ENCODE measurements around the gene GALNT2.

The GALNT2 gene

DNA sequence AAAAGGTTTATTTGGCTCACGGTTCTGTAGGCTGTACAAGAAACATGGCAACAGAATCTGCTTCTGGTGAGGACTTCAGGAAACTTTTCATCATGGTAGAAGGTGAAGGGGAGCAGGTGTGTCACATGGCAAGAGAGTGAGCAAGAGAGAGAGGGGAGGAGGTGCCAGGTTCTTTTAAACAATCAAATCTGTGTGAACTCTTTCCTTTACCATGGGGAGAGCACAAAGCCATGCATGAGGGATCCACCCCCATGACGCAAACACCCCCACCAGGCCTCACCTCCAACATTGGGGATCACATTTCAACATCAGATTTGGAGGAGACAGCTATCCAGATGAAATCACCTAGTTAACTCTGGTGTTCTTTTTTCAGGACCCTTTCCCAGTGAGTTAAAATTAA is 103.6 kb downstream of the GALNT2 start:
- DNase-seq: no peak

DNA sequence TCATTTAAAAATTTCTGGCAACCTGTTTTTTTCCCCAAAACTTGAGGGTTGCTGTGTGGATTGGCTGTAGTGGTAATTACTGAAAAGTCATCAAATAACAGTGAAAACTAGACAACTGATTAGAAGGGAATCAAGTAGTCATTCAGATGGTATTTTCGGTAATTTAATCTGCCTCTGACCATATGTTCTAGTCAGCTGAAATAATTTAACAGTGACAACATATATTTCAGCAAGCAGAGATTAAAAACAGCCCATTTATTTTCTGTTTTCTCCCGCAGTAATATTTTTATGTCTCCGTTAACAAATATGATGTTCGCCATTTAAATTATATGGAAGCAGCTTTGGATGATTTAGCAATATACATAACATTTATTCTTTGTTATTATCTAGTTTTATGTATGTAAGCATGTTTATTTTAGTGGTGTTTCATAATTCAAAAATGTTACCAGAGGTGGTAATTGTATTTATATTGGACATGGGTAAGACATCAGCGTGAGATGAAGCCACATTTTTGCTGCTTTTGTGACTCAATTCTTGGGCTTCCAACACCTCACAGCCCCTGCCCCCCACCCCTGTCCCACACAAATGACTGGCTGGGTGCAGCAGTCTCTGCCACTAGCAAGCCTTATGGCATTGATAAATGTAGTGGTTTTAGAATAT is 104.4 kb downstream of the GALNT2 start:
- no peak for DNase-seq

DNA sequence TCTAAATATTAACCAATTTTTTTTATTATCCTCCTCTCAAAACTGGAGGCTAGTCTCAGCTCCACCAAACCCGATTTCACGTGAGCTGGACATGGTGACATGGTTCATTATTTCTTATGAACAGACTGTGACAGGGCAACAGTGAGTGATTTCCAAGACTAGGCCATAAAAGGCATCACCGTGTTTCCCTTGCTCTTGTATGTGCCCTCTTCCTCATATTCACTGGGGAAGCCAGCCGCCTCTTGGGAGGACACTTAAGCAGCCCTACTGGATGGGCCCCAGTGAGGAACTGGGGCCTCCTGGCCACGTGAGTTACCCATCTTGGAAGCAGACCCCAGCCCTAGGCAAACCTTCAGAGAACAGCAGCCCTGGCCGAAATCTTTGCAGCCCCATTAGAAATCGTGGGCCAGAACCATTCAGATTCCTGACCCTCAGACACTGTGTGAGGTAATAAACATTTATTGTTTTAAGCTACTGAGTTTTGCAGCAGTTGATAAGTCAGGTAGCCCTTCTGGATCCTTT is 105.0 kb downstream of the GALNT2 start:
- no peak for DNase-seq

DNA sequence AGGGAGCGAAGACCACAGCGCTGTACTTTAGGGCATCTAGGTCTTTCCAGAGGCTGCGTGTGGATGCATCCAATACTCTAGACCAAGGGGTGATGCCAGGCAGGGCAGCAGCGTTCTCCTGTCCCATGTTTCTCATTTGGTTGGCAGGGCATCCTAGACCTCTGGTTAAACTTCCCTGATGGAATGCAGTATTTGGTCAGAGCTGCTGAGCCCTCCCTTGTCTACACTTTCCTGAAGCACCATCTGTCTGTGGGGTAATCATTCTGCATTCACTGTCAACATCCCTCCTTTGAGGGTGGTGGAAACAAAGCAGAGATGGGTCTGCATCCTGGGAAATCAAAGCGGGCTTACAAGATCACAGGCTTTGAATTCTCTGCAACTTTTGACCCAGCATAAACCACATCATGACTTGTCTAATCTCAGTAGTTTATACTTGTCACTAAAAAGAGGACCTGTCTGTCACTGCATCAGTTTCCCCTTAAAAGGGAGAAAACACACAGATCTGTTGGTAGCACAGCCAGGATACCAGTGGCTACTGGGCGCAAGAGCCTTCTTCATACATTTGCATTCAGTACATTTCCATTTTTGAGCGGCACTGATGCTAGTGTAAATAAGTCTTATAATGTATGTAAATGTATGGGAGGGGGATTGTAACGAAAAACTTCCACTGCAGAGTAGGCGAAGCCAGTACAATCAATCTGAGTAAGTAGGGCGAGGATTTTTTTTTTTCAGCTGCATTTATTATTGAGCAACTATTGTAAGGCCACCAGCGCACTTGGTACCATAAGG is 106.3 kb downstream of the GALNT2 start:
- no peak for DNase-seq

DNA sequence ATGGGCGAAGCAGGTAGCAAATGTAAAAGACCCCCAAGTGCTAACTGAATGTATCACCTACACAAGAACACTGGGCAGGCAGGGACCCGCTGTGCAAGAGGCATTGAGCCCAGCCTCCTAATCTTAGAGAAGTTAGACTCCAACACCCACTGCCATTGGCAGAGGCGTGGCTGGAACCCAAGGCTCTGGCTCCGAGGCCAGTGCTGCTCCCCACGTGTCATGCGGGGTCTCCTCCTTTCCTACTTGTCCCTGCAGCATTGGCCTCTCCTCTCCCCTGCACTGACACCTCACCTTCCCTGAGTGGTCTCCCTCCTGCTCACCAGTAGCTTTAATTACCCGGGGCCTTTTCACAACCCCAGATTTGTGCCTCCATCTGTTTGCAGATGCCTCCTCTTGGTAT is 107.0 kb downstream of the GALNT2 start:
- DNase-seq: no peak

DNA sequence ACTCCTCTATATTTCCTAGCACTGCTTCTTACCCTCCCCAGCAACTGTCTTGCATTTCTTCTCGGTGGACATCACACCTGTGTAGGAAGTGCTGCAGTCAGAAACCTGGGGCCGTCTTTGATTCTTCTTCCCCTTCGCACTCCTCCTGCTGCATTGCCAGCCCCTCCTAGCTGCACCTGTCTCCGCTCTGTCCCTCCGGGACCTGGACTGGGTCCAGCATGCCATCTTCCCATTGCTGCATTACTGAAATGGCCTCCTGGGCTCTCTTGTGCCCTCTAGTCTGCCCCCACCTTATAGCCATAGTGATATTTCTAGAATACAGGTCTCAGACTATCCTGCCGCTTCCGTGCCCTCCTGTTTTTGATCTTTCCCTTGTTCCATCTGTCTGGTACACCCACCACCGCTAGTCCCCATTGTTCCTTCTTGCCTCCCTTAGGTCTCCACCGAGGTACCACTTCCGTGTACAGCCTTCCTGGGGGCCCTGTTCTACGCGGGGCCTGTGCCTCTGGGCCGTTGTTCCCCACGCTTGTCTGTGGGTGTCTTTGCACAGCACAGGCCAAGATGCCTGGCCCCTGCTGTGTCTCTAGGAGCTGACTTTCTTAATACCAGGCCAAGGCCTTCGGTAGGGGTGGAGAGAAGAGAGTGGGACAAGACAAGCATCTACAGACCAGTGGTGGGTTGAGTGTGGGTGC is 107.6 kb downstream of the GALNT2 start:
- no peak for DNase-seq

DNA sequence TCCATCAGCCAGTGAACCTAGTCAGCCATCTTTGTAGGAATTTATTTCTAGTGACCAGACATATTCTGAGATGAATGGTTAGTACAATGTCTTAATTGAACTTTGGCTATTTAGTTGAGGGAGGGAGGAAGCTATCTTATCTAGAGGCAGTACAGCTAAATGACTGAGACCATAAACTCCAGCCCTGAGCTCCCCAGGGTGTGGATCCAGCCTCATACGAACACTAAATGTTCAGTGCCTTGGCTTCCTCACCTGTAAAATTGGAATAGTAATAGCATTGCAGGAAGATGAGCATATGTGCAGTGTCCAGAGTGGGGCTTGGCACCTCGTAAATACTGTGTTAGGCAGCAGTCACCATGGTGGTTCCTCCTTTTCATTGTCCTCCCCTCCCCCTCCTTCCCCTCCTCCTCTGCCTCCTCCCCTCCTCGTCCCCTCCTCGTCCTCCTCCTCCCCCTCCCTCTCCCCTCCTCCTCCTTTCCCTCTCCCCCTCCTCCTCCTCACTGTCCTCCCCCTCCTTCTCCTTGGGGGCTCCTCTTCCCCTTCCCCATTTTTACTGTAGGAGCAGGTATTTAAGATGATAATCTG is 108.2 kb downstream of the GALNT2 start:
- no peak for DNase-seq

DNA sequence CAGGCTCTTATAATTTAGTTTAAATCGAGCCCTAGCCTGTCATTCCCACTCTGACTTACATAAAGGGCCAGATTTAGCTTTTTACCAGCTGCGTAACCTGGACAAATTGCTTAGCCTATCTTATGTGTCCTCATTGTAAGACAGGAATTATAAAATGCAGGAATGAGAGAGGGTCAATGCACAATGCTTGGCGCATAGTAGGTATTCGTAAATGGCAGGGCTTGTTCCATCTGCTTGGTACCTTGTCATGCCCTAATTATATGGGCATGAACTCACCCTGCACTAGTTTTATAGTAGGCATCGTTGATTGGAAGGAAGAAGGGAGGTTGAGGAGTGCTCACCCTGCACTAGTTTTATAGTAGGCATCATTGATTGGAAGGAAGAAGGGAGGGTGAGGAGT is 108.8 kb downstream of the GALNT2 start:
- DNase-seq: no peak

DNA sequence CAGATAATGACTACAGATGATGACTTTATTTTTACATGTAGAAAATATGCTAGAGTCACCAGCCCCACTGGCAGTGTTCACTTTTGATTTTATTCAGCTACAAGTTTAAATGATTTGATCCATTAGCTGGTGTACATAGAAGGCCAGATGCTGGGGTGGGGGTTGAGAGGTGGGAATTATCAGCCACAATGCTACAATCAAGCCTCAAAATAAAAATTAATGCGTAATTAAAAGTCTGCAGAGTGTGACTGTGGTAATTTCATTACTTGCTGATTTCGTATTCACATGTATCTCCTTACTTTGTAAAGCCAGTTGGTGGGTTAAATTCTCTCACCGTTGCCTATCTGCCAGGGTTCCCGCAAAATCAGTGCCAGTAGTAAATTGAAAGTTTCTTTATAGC is 109.3 kb downstream of the GALNT2 start:
- DNase-seq: no peak

DNA sequence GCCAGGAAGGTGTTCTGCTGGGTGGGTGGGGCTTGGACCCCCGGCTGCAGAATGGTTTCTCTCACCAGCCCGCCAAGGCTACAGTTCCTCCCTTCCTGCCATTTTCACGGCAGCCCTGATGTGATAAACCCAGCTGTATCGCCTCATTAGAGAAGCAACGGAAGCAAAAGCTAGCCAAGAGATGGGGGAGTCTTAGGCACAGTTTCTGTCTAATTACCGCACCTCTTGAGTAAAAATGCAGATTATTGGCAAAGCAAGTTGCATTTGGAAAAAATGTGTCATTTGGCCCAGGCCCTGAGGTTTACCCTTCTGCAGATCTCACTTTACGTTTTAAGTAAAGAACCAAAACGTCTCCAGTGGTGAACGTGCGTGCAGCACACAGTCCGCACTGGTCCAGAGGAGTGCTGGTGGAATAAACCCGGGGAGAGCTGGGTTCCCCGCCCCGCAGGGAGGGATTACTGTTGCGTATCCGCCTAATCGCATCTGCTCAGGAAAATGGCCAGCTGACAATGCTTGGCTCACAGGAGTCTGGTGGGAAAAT is 109.9 kb downstream of the GALNT2 start:
- DNase-seq: no peak

DNA sequence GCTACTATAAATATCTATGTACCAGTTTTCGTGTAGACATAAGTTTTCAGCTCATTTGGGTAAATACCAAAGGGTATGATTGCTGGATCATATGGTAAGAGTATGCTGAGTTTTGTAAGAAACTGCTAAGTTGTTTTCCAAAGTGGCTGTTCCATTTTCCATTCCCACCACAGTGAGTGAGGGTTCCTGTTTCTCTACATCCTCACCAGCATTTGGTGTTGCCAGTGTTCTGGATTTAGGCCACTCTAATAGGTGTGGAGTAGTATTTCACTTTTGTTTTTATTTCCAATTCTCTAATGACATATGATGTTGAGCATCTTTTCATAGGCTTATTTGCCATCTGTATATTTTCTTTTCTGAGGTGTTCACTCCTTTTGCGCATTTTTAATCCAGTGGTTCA is 112.2 kb downstream of the GALNT2 start:
- no peak for DNase-seq

DNA sequence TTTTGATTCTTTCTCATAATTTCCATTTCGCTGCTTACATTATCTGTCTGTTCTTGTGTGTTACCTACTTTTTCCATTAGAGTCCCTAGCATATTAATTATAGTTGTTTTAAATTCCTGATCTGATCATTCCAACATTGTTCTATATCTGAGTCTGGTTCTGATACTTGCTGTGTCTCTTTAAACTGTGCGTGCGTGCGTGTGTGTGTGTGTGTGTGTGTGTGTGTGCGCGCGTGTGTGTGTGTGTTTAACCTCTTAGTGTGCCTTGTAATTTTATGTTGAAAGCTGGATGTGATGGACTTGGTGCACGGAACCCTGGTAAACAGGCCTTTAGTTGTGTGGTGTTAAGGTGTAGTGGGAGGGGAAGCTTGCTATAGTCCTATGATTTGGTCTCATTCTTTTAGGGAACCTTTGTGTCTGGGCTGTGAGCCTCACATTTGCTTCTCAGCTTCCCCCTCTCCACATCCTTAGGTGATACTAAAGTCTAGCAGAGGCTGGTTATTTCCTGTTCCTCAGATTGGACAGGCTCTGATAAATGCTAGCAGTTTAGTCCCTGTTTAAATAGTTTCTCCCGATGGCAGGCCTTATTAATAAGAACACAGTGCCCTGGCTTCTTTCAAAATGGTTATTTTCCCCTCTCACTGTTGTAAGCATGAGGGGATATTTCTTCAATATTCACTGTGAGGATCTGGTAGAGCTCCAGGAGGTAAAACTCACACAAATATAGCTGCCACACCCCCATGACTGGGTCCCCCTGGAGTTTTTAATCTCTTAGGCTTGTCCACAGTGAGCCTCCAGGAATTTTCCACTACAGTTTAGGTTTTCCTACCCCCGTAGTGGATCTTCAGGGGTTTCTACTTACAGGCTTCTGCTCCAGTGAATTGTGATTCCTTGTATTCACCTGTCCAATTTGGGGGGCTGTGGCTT is 118.3 kb downstream of the GALNT2 start:
- no peak for DNase-seq

DNA sequence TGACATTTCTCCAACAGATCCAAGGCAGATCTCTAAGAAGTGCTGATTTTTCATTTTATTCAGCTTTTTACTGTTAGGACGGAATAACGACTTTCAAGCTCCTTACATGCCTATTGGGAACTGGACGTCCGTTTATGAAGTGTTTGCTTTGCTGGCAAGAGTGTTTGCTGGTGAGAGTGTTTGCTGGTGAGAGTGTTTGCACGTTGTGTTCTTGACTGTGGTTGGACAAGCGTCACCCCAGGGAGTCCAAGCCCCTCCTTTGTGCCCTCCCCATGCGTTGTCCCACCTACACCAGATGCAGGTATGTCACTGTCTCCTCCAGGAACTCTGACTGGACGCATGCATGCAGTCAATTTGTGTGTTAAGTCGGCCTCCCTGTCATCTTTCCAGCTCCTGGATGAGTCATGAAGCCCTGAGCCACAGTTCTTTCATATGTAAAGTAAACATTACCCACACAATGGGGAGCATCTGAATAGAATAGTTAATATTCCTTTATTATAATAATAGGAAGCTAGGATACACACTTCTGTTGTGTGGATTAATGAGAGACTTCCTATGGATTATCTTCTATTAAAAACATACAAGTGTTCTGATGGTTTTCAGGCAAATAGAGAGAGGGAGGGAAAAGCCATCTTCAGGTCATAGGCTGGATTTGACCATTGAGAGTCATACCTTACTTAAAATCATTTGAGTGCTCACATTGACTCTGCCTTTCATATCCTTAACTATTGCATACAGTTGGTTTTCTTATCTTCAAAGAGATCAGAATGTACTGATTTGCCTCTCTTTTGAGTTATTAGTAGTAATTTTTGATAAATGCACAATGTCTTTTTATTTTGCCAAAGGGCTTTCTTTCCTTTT is 119.2 kb downstream of the GALNT2 start:
- peak; percentile 4 for DNase-seq

DNA sequence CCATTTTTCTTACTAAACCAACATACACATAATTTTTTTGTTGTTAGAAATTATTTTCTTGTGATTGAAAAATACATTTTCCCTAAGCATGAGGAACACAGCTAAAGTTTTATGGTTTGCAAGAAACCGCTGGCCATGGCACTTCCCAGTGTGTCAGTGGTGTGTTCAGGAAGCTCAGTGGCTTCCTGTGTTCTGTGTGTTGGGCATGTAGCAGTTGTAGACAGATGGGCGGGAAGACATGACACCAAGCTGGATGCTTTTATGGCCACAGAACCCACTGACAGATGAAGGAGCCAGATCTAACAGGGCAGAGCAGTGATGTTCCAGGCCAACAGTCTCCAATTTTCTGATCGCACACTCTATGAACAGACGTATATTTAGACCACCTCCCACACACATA is 119.8 kb downstream of the GALNT2 start:
- DNase-seq: no peak

DNA sequence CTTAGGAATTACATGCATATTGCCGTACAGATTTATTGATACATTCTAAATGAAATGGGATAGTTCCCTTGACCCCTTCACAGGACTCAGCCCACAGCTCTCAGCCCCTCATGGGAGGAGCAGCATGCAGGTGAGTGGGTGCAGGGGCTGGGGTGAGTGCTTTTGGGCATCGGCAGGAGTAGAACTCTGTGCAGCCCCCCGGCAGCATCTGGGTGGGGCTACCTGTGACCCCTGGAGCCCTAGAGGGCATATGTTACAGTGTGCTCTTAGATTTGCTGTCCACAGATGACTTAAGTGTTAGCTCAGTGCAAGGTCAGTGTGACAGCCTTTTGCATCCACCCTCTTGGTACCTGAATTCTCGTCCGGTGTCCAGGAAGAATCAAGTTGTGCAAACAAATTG is 120.3 kb downstream of the GALNT2 start:
- DNase-seq: no peak

DNA sequence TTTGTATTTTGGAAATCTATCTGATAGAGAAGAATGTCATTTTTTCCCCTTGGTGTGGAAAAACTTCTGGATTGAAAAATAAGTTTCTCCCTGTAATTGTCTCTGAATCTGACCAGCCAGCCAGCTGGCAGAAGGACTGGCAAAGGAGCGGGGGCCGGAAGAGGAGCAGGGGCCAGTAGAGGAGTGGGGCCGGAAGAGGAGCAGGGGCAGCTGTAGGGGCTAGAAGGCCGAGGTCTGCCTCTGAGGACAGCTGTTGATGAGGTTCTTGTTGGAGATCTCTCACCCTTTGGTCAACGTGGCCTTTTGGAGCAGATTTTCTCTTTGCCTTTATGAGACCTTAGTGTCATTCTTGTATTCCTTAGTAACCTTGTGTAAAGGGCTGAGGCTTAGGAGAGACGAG is 121.8 kb downstream of the GALNT2 start:
- no peak for DNase-seq

DNA sequence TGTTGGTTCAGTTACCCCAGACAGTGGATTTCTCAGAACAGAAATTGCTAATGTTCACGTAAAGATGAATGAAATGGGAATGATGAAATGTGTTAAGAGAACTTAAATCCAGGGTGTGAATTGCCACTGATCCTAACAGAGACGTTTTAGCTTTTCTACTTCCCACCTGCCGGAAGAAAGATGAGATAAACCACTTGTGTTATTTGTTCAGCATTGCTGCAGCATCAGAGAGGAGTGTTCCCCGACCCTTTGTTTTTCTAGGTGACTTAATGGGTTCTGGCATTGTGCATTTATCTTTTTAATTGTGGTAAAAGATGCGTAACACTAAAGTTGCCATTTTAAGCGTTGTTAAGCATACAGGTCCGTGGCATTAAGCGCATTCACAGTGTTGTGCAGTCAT is 122.3 kb downstream of the GALNT2 start:
- no peak for DNase-seq

DNA sequence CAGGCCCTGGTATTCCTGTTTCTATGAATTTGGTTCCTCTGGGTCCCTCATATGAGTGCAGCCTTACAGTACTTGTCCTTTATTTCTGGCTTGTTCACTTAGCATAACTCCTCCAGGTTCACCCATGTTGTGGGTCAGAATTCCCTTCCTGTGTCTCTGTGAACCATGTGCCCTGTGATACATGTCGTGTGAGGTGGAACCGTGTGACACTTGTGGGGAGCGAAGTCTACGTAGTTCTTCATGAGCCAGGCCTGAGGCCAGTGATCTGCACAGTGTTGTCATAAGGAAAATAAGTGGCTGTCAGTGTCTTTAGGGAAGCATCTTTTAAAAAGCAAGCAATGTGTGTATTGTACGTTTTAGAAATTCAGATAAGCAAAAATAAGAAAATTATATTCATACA is 122.8 kb downstream of the GALNT2 start:
- peak; percentile 19 for DNase-seq

DNA sequence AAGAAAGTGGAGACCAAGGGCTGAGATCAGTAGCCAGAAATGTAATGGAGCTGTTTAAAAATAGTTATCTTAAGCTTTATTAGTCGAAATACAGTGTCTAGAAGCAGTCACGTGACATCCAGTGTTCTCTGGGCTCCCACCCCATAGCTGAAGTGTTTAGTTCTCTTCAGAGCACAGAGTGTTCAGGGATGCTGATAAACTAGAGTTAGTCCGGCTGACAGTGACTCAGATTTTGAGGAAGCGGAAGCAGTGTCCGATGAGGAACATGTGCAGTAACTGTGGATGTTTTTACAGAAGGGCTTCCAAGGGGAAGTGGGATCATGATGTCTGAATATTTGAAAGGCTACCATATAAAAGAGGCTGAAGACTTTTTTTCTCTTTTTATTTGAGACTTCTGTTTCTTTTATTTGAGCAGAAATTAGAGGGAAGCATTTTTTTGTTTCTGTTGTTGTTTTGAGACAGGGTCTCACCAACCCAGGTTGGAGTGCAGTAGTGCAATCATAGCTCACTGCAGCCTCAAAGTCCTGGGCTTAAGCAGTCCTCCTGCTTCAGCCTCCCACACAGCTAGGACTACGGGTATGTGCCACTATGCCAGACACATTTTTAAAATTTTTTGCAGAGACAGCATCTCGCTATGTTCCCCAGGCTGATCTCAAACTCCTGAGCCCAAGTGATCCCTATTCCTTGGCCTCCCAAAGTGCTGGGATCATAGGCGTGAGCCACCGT is 124.2 kb downstream of the GALNT2 start:
- peak; percentile 93 for DNase-seq

DNA sequence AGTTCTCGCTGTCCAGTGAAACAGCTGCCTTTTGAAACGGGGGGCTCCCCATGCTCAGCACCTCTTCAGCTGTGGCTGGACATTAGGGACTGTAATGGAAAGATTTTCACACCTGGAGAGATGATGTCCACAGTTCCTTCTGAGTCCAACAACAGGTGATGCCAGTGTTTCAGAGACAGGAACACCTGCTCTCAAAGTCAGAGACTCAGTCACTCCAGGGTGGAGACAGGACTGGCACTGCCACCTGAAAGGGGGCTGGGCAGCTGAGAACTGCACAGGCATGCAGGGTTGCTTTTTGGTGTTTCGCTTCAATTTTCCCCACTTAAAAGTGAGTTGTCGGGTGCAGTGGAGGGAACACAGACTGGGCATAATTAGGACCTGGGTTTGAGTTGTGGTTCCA is 124.8 kb downstream of the GALNT2 start:
- no peak for DNase-seq

Data from inflammatory macrophage treated with lipopolysaccharide for 4 hours (primary cell).